Progenitor cell of endocrine pancreas (in vitro differentiated cells): ENCODE measurements around the gene C4orf50. TPM values are rescaled to one million over a fixed set of nuclear protein-coding genes. Genes with fewer than 3 reads are reported as not detected.

ENCODE experiments used
- DNase-seq: peaks from one replicate; pipeline ENCODE4 v3.0.0; 2021; ENCODE audit warnings: low spot score; ENCODE audit not compliant: unreplicated experiment
- H3K27ac Mint-ChIP-seq: 2 replicates; pipeline ENCODE4 v1.8.0; 2021; ENCODE audit warnings: mild to moderate bottlenecking, moderate library complexity, mixed read lengths
- H3K27me3 Mint-ChIP-seq: 2 replicates; pipeline ENCODE4 v1.8.0; 2021; ENCODE audit warnings: mixed read lengths
- H3K36me3 Mint-ChIP-seq: 2 replicates; pipeline ENCODE4 v1.8.0; 2022; ENCODE audit warnings: mixed read lengths; ENCODE audit not compliant: insufficient read depth
- H3K4me1 Mint-ChIP-seq: 2 replicates; pipeline ENCODE4 v1.8.0; 2021; ENCODE audit warnings: low read depth, mixed read lengths
- H3K4me3 Mint-ChIP-seq: 2 replicates; pipeline ENCODE4 v1.8.0; 2021; ENCODE audit warnings: low read depth, mild to moderate bottlenecking, moderate library complexity, mixed read lengths
- H3K9me3 Mint-ChIP-seq: 2 replicates; pipeline ENCODE4 v1.8.0; 2021; ENCODE audit warnings: low read depth, mixed read lengths
- CTCF ChIP-seq: fragments of 200-600 bp; sonication (generic); IDR thresholded peaks from one replicate; pipeline ENCODE4 v1.5.0; 2021; ENCODE audit warnings: antibody characterized with exemption, mild to moderate bottlenecking; ENCODE audit not compliant: unreplicated experiment
- total RNA-seq: library from RNA; stranded (reverse); gene quantifications from 2 replicates; pipeline ENCODE4 v1.2.1, GENCODE V29; 2021

The C4orf50 gene
- total RNA-seq, 1 donor from 2014 or later, result 0.19 TPM

GRCh38 chr4:5965225-5965624 is 53.0 kb downstream of the C4orf50 start:
- peaks cover 28% of the 10 kb centered on the region for H3K27me3 Mint-ChIP-seq
- no peak for DNase-seq
- H3K36me3 Mint-ChIP-seq, result no peaks in the 10 kb centered on the region
- H3K4me1 Mint-ChIP-seq, result no peaks in the 10 kb centered on the region
- no peak overlapping the region for H3K27ac Mint-ChIP-seq
- H3K9me3 Mint-ChIP-seq, result no peaks in the 10 kb centered on the region
- no peak overlapping the region for H3K4me3 Mint-ChIP-seq
- no peak for TF ChIP-seq CTCF

GRCh38 chr4:5964030-5964429 is 54.2 kb downstream of the C4orf50 start:
- Mint-ChIP-seq H3K36me3 (no peaks in the 10 kb centered on the region), H3K4me3 (no peak overlapping the region), H3K27ac (no peak overlapping the region), H3K27me3 (peaks cover 28% of the 10 kb centered on the region), H3K9me3 (no peaks in the 10 kb centered on the region), H3K4me1 (no peaks in the 10 kb centered on the region)
- TF ChIP-seq CTCF, result no peak
- DNase-seq, result no peak

- H3K27ac Mint-ChIP-seq, result no peak overlapping the region
- H3K27me3 Mint-ChIP-seq, result peaks cover 24% of the 10 kb centered on the region
- no peak for DNase-seq
- H3K4me3 Mint-ChIP-seq, result no peak overlapping the region
- no peaks in the 10 kb centered on the region for H3K9me3 Mint-ChIP-seq
- TF ChIP-seq CTCF, result no peak
- no peaks in the 10 kb centered on the region for H3K4me1 Mint-ChIP-seq
- H3K36me3 Mint-ChIP-seq, result no peaks in the 10 kb centered on the region
Measured at GRCh38 chr4:5963611-5964010, 54.6 kb downstream of the C4orf50 start.

GRCh38 chr4:5962416-5962815 is 55.8 kb downstream of the C4orf50 start:
- Mint-ChIP-seq H3K27me3 (peaks cover 17% of the 10 kb centered on the region), H3K36me3 (no peaks in the 10 kb centered on the region), H3K4me1 (no peaks in the 10 kb centered on the region), H3K9me3 (no peaks in the 10 kb centered on the region), H3K27ac (no peak overlapping the region), H3K4me3 (no peak overlapping the region)
- DNase-seq, result no peak
- TF ChIP-seq CTCF, result no peak

GRCh38 chr4:5960252-5960880 is 57.9 kb downstream of the C4orf50 start:
- no peak for DNase-seq
- no peak overlapping the region for H3K4me3 Mint-ChIP-seq
- H3K36me3 Mint-ChIP-seq, result no peaks in the 10 kb centered on the region
- H3K9me3 Mint-ChIP-seq, result no peaks in the 10 kb centered on the region
- no peak overlapping the region for H3K27ac Mint-ChIP-seq
- no peak for TF ChIP-seq CTCF
- H3K4me1 Mint-ChIP-seq, result peaks cover 7% of the 10 kb centered on the region
- peaks cover 17% of the 10 kb centered on the region for H3K27me3 Mint-ChIP-seq
